Measurements from ENCODE around the gene REXO1.

The REXO1 gene

GRCh38 chr19:1828279-1829238 is 19.7 kb downstream of the REXO1 start:
- no peak for DNase-seq (ENCODE audit: low read depth in 2 of 2)

GRCh38 chr19:1827566-1828278 is 20.6 kb downstream of the REXO1 start:
- DNase-seq (ENCODE audit: low read depth in 2 of 2) = no peak

GRCh38 chr19:1826557-1827521 is 21.4 kb downstream of the REXO1 start:
- DNase-seq (ENCODE audit: low read depth in 2 of 2) = no peak

- peak; percentile 61 to 66 for DNase-seq (ENCODE audit: low read depth in 2 of 2)
These were observed 22.2 kb downstream of the REXO1 start for GRCh38 chr19:1825909-1826556.

- DNase-seq (ENCODE audit: low read depth in 2 of 2) = no peak
These were observed 24.0 kb downstream of the REXO1 start for GRCh38 chr19:1824252-1824622.

- no peak for DNase-seq (ENCODE audit: low read depth in 2 of 2)
These were observed 24.6 kb downstream of the REXO1 start for GRCh38 chr19:1823539-1824251.

GRCh38 chr19:1823020-1823419 is 25.3 kb downstream of the REXO1 start:
- no peak for DNase-seq (ENCODE audit: low read depth in 2 of 2)

GRCh38 chr19:1822210-1822609 is 26.1 kb downstream of the REXO1 start:
- no peak for DNase-seq (ENCODE audit: low read depth in 2 of 2)

GRCh38 chr19:1819341-1820255 is 28.7 kb downstream of the REXO1 start:
- no peak for DNase-seq (ENCODE audit: low read depth in 2 of 2)

- no peak for DNase-seq (ENCODE audit: low read depth in 2 of 2)
These were observed 29.6 kb downstream of the REXO1 start for GRCh38 chr19:1818549-1819195.

GRCh38 chr19:1817553-1818179 is 30.6 kb downstream of the REXO1 start:
- no peak for DNase-seq (ENCODE audit: low read depth in 2 of 2)

- DNase-seq (ENCODE audit: low read depth in 2 of 2) = no peak
These were observed 31.6 kb downstream of the REXO1 start for GRCh38 chr19:1816530-1817298.

GRCh38 chr19:1815605-1816529 is 32.4 kb downstream of the REXO1 start:
- DNase-seq (ENCODE audit: low read depth in 2 of 2) = no peak

- no peak for DNase-seq (ENCODE audit: low read depth in 2 of 2)
These were observed 33.3 kb downstream of the REXO1 start for GRCh38 chr19:1814833-1815604.

- no peak for DNase-seq (ENCODE audit: low read depth in 2 of 2)
These were observed 33.9 kb downstream of the REXO1 start for GRCh38 chr19:1814391-1814790.

All from stimulated activated CD8-positive, alpha-beta memory T cell treated with anti-CD3 and anti-CD28 coated beads, Interleukin-2, amount 100 ng/mL, for 48 hours (primary cell).